HepG2 (cell line): ENCODE results near the gene BTRC. TPM values are rescaled to one million over a fixed set of nuclear protein-coding genes. Genes with fewer than 3 reads are reported as not detected.
A peak's percentile ranks its signal among the peaks of the same experiment; 100 is the strongest.

ENCODE experiments used
- BRF2 ChIP-seq: sonication (generic); formaldehyde crosslinking; IDR thresholded peaks from 2 replicates; pipeline ENCODE4 v1.8.1; 2022; ENCODE audit warnings: mild to moderate bottlenecking, missing genetic modification reagents
- CREB1 ChIP-seq, 2 experiments: fragments of 450-650 bp in 1 of 2; IDR thresholded peaks; 2 replicates each; pipeline ENCODE4 v1.6.1; 2016 to 2017; ENCODE audit warnings: control low read depth in 1 of 2, mild to moderate bottlenecking in 1 of 2, missing compliant biosample characterization in 1 of 2, missing genetic modification characterization in 1 of 2
- LRRFIP1 ChIP-seq: sonication (generic); formaldehyde crosslinking; conservative IDR thresholded peaks from 2 replicates; pipeline ENCODE4 v1.4.0; 2020; ENCODE audit warnings: missing genetic modification reagents
- MLLT10 ChIP-seq: sonication (generic); formaldehyde crosslinking; IDR thresholded peaks from 2 replicates; pipeline ENCODE4 v1.4.0; 2020; ENCODE audit warnings: missing genetic modification reagents
- TERF1 ChIP-seq: sonication (generic); formaldehyde crosslinking; IDR thresholded peaks from 2 replicates; pipeline ENCODE4 v1.8.0; 2022; ENCODE audit warnings: mild to moderate bottlenecking, missing genetic modification reagents, moderate library complexity
- ZBTB10 ChIP-seq: sonication (generic); formaldehyde crosslinking; IDR thresholded peaks from 2 replicates; pipeline ENCODE4 v1.4.0; 2020; ENCODE audit warnings: missing genetic modification reagents, borderline replicate concordance
- ZBTB33 ChIP-seq: sonication (generic); formaldehyde crosslinking; IDR thresholded peaks from 2 replicates; pipeline ENCODE4 v1.4.0; 2020; ENCODE audit warnings: missing genetic modification reagents
- ZNF547 ChIP-seq: sonication (generic); formaldehyde crosslinking; IDR thresholded peaks from 2 replicates; pipeline ENCODE4 v1.5.1; 2020; ENCODE audit warnings: mild to moderate bottlenecking, missing genetic modification reagents
- polyA plus RNA-seq, 8 experiments: library from polyadenylated mRNA; depleted of rRNA in 3 of 8; stranded (reverse) in 7 of 8; unstranded in 1 of 8; fragments of >200 nt; fragmentation: Illumina TruSeq in 4 of 8; extraction: Trizol in 4 of 8; gene quantifications; 2 replicates each; pipeline versions ENCODE4 v1.2.1 to v1.2.3, GENCODE V29; 2011 to 2016; ENCODE audit warnings: low read depth in 4 of 8, missing spikeins in 1 of 8, mixed read lengths in 1 of 8; ENCODE audit not compliant: insufficient read depth in 1 of 8
- total RNA-seq, 5 experiments: library from RNA; depleted of rRNA; stranded (reverse); fragments of >200 nt; fragmentation: Illumina TruSeq; extraction: Trizol; gene quantifications; 2 replicates each; pipeline ENCODE4 v1.2.3, GENCODE V29; 2016; ENCODE audit warnings: low read depth in 1 of 5

BTRC gene
- total and polyA plus RNA-seq, 2 of the 13 experiments (the other 11 are each of a cell fraction or from before 2014, with no cell fraction given) = 12.0 to 14.4 TPM

GRCh38 chr10:101353692-101354327 lies at the start of gene BTRC (continued):
- TF ChIP-seq BRF2 (CRISPR knock-in tag) (no peak), ZNF547 (CRISPR knock-in tag) (peak; percentile 85), TERF1 (CRISPR knock-in tag) (no peak), MLLT10 (CRISPR knock-in tag) (no peak), ZBTB10 (no peak), ZBTB33 (peak; percentile 48; the same call in 1 of the 2 replicates), LRRFIP1 (CRISPR knock-in tag) (no peak), CREB1 (IDR thresholded peaks at IDR 0.05) (peak; percentile 75), CREB1 (CRISPR knock-in tag; IDR thresholded peaks at IDR 0.05) (peak; percentile 97)
